ENCODE measurements around the gene CNTNAP5.

DNA sequence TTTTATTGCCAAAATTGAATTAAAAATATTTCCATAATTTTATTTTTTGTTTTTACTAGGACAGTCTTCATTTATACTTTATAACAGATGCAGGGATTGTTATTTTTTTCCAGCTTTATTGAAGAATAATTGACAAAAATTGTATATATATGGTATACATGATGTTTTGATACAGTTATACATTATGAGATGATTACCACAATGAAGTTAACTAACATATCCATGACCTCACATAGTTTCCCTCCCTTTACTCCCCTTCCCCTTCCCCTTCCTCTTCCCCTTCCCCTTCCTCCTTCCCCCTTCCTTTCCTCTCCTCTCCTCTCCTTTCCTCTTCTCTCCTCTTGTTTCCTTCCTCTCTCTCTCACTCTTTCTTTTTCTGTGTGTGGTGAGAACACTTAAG lies 700.1 kb downstream of the CNTNAP5 start:
- TF ChIP-seq EZH2 (IDR thresholded peaks at IDR 0.05; ENCODE audit: borderline replicate concordance, low read length) = no peak
- TF ChIP-seq, protein P1, sequence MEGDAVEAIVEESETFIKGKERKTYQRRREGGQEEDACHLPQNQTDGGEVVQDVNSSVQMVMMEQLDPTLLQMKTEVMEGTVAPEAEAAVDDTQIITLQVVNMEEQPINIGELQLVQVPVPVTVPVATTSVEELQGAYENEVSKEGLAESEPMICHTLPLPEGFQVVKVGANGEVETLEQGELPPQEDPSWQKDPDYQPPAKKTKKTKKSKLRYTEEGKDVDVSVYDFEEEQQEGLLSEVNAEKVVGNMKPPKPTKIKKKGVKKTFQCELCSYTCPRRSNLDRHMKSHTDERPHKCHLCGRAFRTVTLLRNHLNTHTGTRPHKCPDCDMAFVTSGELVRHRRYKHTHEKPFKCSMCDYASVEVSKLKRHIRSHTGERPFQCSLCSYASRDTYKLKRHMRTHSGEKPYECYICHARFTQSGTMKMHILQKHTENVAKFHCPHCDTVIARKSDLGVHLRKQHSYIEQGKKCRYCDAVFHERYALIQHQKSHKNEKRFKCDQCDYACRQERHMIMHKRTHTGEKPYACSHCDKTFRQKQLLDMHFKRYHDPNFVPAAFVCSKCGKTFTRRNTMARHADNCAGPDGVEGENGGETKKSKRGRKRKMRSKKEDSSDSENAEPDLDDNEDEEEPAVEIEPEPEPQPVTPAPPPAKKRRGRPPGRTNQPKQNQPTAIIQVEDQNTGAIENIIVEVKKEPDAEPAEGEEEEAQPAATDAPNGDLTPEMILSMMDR (conservative IDR thresholded peaks at IDR 0.05 in 1 of 2, IDR thresholded peaks at IDR 0.05 in 1 of 2; ENCODE audit: extremely low read depth in 1 of 2, insufficient read depth in 1 of 2, low read depth in 1 of 2, low read length in 2 of 2) = no peak

Measured in mammary epithelial cell (primary cell).